ENCODE measurements around the gene WDFY2.
A peak's percentile ranks its signal among the peaks of the same experiment; 100 is the strongest.
"Not testable (repeated sequence)": the region's sequence is repeated elsewhere in the genome, so short reads cannot be mapped to it uniquely, and the experiment has no call there.

Gene WDFY2, protein sequence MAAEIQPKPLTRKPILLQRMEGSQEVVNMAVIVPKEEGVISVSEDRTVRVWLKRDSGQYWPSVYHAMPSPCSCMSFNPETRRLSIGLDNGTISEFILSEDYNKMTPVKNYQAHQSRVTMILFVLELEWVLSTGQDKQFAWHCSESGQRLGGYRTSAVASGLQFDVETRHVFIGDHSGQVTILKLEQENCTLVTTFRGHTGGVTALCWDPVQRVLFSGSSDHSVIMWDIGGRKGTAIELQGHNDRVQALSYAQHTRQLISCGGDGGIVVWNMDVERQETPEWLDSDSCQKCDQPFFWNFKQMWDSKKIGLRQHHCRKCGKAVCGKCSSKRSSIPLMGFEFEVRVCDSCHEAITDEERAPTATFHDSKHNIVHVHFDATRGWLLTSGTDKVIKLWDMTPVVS

DNA sequence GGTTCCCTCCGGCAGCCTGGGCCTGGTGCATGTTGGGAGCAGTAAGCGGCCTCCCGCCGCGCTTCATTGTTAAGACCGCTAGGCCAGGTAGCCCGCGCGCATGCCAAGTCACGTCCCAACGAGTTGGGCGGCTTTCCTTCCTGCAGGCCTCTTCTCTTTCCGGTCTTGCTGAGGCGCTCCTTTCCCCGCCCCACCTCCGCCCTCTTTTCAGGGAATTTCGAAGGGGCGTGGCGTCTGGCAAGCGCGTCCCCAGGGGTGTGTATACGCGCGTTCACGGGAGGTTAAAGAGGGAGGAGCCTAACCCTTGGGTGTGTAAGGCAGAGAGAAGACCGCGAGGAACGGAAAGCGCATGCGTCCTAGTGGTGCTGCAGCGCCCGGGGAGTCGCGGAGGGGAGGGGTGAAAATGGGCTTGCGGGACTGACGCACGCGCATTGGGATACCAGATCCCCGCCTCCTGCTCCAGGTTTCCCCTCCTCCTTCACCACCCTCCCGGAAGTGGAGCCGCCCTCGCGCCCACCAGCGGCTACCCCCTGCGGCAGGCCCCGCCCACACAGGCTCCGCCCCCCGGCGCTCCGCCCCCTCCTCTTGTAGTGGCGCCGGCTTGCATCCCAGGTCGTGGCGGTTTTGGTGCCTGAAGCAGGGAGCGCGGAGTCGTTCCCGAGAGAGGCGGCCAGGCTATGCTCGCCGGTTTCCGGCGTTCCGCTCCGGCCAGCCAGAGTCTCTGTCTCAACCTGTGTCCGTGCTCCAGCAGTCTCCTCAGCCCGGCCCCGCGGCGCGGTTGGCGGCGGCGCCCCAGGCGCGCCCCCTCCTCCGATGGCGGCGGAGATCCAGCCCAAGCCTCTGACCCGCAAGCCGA is at the start of gene WDFY2:
TSS of gene WDFY2 (plus strand) at position 588 of the 856 bp plus-strand sequence. CDS start at position 814, 226 bp downstream.
- peak; percentile 100 for DNase-seq

DNA sequence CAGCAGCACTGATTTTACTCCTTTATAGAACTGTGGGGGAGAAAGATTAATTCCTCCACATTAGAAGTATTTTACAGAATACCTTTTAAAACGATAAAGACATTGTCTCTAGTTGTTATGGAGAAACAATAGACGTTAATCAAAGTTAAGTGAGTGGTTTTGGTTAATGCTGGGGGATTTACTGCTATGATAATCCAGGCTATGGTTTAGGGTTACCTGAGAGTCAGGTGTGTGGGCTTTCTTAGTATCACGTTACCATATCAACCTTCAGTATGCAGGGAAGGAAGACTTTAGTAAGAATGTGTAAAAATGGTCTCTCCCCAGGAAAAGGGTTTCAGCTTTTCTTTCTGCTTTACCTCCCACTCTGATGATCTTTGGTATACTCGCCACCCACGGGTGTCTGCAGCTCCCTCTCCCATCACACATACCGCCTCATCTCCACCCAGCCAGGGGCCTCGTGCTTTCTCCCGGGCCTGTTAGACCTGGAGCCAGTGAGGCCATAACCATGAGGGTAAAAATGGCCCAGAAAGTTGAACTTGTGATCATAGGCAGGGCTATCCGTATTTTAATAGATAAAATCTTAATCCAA is 45.6 kb upstream of the WDFY2 start:
- DNase-seq, result no peak

DNA sequence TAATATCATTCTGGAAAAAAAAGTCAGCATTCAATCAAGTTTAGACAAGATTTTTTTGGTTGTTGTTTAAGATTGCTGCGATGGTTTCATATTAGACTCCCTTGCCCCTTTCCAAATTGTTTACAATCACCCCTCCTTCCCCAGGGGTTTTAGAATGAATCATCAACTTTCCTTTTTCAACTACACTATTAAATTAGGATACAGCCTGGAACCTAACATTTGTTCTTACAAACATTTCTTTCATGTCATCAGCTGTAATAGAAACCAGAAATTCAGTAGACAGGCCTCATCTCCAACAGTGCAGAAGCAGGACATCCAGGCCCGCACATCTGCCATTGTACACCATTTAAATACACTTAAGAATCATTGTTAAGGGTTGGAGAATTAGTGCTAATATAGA is 44.4 kb upstream of the WDFY2 start:
- DNase-seq, result no peak

DNA sequence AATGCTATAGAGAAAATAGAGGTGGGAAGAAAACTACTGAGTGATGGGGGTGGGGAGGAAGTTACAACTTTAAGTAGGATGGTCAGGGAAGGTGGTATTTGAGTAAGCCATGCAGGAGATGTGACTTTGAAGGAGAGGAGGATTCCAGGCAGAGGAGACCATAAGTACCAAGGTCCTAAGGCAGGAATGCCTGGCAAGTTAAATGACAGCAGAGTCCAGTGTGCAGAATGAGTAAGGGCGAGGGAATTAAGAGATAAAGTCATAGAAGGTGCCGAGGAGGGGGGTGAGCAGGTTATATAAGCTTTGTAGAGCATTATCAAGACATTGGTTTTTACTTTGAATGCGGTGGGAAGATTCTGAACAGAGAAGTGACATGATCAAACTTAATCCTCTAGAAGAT is 43.2 kb upstream of the WDFY2 start:
- no peak for DNase-seq

DNA sequence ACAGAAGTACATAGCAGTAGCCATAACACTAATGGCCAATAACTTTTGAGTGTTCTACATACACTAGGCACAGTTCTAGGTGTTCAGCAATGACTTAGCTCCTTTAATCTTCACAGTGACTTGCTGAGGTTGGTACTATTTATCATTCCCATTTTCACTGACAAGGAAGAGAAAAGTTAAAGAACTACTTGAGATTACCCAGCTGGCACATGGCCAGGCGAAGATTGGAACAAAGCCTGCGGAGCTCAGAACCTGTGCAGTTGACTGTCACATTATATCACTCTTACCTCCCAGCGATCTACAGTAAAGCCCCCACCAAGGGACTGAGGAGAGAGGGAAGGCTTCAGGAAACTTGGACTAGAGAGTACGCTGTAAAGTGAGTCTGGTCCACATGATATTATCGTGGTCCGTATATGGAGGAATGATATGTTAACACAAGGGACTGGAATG is 42.4 kb upstream of the WDFY2 start:
- no peak for DNase-seq

DNA sequence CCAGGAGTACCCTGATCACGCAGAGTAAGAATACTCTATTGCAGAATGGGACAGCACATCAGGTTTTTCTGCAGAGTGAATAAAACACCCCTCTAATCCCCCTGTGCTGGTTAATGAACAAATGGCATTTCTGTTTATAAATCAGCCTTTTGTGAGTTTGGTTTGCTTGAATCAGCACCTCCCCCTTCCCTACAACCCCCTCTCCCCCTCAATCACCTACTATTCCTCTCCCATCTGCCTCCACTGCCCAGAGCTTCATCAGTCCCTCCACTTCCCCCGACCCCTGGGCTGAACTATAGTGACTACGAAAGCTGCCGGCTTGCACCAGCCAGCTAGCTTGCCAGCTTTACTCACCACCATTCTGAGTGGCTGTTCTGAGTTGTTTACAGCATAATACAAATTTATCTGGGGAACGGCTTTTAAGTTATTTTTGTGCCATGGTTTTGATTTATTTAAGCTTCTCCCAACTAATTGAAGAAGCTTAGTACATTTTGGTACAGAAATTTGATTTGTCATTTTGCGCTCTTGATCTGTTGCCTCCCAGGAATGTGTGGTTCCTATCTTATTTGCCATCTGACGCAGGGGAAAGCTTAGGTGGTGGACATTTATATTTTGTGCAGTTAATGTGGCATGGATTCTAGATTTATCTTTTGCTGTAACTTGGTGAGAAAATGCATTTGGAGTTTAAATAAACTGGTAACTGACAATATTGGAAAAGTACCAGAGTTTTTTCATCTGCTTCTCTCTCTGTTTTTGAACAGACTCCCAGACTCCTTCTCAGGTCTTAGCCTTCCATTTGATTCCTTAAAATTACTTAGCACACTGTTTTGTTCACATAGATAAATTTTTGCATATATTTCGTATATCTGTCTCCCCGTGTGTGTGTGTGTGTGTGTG is 41.7 kb upstream of the WDFY2 start:
- peak in 1 of 2 experiments; percentile 19 for DNase-seq

DNA sequence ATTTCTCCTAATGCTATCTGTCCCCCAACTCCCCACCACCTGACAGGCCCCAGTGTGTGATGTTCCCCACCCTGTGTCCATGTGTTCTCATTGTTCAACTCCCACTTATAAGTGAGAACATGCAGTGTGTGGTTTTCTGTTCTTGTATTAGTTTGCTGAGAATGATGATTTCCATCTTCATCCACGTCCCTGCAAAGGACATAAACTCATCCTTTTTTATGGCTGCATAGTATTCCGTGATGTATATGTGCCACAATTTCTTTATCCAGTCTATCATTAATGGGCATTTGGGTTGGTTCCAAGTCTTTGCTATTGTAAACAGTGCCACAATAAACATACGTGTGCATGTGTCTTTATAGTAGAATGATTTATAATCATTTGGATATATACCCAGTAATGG is 38.8 kb upstream of the WDFY2 start:
- DNase-seq, result not testable (repeated sequence)

DNA sequence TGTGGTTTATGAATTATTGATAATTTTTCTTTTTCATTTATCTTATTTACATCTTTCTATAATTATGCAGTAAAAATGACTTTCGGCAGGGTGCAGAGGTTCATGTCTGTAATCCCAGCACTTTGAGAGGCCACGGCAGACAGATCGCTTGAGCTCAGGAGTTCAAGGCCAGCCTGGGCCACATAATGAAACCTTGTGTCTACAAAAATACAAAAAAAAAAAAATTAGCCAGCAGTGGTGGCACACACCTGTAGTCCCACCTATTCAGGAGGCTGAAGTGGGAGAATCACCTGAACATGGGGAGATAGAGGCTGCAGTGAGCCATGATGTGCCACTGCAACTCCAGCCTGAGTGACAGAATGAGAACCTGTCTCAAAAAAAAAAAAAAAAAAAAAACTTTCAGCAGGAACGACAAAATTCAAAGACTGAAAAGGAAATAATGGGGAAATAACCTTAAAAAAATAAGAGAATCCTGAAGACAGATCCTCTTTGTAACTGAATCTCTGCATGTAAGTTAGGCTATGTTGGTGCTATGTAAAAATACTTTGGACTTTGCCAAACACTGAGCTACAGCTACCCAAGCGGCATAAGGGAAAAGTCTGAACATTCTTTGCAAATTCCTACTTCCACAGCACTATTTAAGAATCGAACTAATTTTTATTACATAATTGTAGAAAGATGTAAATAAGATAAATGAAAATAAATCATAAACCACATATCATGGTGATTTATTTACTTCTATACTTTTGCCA is 36.7 kb upstream of the WDFY2 start:
- DNase-seq, result no peak

DNA sequence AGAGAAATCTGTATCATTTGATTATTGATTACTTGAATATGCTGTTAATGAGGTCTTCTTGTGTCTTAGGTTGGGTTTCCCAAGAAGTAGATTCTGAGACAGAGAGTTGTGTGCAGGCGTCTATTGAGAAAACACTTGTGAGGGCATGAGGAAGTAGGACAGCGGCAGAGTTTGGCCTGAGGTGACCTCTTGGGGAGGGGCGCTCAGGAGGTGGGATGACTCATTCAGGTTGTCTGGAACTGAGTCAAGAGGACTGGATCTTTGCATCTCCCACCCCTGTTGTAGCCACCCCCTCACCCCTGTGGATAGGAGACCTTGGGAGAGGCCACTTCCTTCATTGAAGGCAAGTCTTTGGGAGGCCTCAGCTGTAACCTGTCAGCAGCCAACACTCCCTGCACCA is 35.2 kb upstream of the WDFY2 start:
- DNase-seq, result no peak

DNA sequence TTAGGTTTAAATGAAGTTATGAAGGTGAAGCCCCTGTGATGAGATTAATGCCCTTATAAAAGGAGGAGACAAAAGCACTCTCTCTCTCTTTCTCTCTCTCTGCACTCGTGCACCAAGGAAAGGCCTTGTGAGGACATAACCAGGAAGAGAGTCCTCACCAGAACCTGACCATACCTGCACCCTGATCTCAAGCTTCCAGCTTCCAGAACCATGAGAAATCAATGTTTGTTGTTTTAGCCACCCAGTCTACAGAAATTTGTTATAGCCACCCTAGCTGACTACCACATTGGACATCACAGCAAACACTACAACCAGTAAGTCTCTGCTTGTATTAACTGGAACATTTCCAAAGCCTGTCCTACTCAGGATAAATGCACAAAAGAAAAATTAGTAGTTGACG is 34.7 kb upstream of the WDFY2 start:
- DNase-seq, result no peak

DNA sequence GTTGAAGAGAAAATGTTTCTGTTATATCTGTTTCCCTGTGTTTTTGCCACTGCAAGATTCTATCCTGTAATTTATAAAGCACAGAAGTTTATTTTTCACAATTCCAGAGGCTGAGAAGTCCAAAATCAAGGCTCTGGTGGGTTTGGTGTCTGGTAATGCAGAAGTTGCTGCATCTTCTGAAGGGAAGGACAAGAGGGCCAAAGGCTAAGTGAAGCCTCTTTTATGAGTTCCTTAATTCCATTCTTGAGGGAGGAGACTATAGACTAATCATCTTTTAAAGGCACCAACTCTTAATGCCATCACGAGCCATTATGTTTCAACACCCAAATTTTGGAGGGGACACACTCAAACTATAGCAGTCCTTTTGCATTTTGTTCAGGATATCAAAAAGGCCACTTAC is 34.1 kb upstream of the WDFY2 start:
- DNase-seq, result no peak

DNA sequence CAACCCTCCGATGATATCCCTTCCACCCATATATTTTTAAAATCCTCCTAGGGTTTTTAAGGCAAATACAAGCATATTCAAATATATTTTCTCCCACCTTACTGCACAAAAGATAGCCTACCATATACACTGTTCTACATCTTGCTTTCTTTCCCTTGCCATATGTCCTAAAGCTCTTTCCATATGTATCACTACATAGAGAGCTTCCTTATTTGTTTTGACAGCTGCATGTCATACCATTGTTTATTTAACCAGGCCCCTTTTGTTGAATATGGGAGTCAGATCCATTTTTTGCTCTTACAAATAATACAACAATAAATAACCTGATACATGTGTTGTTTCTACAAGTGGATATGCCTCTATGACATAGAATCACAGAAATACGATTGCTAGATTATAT is 32.8 kb upstream of the WDFY2 start:
- DNase-seq, result no peak

DNA sequence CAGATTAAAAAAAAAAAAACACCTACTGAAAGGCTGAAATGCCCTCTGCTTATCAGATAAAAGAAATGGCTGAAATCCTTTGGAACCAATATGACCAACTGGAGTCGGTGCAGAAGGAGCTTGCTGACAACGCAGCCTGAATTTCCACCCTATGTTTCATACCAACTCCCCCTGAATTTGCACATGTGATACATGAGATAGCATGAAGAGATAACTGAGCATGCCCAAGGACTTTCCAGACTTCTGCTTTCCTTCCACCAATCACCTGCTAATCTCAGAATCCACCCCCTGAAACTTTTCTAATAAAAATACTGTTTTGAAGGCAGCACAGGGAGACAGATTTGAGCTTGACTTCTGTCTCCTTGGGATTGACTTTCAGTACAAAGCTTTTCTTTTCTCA is 32.2 kb upstream of the WDFY2 start:
- no peak for DNase-seq

DNA sequence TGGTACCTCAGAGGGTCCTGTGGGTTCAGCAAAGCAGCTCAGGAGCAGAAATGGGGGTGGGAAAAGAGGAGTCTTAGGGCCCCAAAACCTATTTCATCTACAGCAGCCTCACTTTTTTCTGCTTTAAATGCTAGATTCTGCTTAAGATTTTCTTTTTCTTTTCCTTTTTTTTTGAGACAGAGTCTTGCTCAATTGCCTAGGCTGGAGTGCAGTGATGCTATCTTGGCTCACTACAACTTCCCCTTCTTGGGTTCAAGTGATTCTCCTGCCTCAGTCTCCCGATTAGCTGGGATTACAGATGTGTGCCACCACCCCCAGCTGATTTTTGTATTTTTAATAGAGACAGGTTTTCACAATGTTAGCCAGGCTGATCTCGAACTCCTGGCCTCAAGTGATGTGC is 30.7 kb upstream of the WDFY2 start:
- DNase-seq, result no peak

DNA sequence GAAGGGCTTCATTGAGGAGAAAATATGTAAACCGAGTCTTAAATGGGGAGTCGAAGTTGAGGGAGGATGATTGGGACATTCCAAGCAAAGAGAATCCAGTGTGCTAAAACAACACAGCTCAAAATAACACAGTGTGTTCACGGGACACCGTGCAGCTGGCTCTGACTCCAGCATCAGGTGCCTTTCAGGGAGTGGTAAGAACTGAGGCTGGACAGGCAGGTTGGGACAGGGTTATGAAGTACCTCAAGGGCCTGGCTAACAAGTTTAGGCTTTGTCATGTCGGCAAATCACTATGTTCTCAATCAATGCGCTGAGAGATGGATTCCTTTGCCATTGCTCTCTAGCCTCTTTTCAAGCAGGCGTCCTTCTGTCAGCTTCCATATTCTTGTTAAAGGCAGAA is 27.5 kb upstream of the WDFY2 start:
- no peak for DNase-seq

DNA sequence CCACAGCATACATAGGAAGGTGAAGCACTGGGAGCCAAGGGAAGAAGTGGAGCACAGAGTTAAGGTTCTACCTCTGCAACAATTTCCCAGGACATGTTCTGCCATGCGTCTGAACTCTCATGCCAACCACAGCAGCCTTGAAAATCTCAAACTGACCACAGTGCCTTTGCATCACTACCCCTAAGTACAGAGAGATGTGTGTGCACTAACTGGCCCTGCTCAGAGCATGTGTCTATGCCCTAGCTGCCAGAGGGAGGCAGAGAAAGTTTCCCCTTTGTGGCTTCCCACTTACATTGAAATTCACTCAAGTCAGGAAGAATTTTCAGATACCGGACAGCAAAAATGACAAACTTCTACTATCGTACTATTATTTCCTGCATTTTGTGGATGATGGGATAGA is 26.8 kb upstream of the WDFY2 start:
- no peak for DNase-seq

DNA sequence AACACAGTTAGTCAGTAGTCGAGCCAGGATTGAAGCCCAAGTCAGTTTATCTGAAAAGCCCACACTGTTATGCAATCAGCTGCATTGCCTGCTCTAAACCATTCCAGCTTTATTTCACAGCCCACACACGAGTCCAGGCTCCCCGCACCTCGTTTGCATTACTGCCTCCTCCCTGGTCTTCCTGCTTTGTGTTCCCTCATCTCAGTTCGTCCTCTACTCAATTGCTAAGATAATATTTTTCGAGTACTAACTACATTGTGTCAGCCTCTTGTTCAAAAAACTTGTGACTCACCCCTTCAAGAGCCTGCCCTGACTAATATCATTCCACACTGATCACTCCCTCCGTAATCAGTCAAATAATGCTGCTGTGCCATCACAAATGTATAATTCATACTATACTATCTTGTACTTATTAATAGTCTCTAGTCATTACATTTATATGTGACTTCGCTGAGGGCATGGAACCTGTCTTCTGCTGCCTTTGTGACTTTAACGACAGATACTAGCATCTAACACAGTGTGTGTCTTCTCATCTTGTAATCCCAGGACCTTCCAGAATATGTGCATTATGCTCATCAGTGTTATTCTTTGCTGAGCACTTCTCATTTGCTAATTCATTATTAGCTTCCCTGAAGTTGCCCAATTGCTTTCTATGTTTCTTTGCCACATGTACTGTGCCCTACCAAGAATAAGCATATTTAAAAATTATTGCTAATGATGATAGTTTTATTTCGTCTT is 26.2 kb upstream of the WDFY2 start:
- no peak for DNase-seq

DNA sequence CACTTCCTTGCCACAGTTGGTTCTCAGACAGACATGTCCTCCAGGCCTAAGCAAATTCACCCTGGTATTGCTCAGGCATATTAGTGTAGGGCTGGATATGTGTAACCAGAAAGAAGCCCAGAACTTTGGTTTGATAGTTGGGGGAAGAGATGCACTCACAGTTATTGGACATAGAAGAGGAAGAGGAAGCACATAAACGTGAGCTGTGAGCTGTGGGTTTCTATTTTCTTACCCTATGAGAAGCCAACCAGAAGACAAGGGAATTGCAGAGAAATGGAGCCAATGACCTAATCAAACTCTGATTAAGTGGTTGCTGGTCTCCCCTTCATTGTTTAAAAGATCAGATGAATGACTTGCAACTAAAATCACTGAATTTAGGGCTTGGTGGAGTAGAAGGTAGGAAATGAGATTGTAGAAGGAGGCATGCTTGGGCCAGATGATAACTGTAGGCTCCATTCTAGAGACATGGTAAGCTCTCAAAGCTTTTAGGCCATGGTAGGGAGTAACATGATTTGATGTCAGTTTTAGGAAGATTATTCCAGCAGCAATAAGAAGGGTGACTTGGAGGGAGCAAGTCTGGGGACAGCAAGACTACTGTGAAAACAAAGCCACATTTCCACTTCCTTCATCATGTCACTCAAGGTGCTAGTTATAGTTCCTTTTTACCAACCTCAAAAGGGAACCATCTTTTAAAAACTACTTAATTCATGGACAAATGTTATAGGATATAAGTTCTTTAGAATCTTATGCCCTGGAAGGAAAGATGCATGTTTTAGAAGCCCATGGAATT is 24.1 kb upstream of the WDFY2 start:
- DNase-seq, result no peak

DNA sequence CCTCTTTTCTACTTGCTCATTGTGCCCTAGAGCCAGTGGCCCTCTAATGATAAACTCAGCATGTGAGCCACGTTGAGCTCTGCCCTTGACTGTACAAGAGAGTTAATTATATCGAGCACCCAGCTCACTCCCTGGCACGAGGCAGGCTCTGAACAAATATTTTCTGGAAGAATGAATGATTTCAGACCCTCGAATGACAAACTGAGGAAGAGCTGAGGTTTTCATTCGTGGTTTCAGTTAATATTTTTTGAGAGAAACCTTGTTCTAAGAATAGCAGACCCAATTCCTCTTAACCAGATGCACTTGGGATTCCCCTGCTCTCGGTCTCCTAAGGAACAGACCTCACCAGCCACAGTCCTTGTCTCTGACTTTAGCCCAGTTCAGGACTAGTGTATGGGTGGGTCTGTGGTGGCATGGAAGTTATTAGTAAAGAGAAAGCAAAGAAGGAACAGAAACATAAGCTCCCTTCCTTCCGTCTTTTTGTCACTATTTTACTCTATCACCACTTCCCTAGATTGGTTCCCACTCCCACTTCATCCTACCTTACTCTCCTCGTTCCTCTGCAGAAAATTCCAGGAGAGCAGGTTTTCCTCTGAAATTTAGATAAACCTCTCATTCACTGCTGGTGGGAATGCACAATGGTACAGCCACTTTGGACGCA is 22.1 kb upstream of the WDFY2 start:
- no peak for DNase-seq

DNA sequence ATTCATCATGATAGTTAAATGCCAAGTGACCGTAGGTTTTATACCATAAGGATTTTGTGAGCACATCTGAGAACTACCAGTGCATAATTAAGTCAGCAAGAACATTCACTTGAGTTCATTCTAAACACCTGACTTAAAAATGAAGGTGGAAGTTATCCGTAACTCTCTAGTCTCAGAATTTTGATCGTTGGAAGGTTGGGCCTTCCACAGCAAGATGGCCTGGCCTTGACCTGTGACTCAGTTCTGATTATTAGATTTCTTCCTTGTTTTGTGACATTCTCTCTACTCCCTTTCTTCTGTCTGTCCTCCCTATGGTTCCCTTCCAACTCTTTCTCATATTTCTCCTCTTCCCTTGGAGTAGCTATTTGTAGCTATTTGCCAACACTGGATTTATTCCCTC is 20.0 kb upstream of the WDFY2 start:
- DNase-seq, result no peak
